DND-41 (cell line): ENCODE measurements around the gene ARMH3.

Source experiments
- ATAC-seq: fragments of 200-7000 bp; cut with Tn5 transposase; 3 replicates; pipeline ENCODE4 v1.9.1; 2021; ENCODE audit warnings: low read depth; ENCODE audit not compliant: insufficient read depth
- DNase-seq: peaks from one replicate; pipeline ENCODE4 v3.0.0-alpha.2; 2020
- H2AFZ ChIP-seq: 2 replicates; pipeline ENCODE4 v1.6.0; 2012; ENCODE audit warnings: low read depth, low read length
- H3K27ac ChIP-seq: 2 replicates; pipeline ENCODE4 v1.5.1; 2012; ENCODE audit warnings: low read length, inconsistent platforms
- H3K27me3 ChIP-seq: fragments of 200-600 bp; sonication (generic); 2 replicates; pipeline ENCODE4 v1.6.0; 2012; ENCODE audit warnings: low read length, mild to moderate bottlenecking, inconsistent platforms; ENCODE audit not compliant: insufficient read depth, poor library complexity
- H3K36me3 ChIP-seq: 2 replicates; pipeline ENCODE4 v1.5.1; 2012; ENCODE audit warnings: low read length, inconsistent platforms; ENCODE audit not compliant: insufficient read depth
- H3K4me1 ChIP-seq: 2 replicates; pipeline ENCODE4 v1.5.1; 2012; ENCODE audit warnings: mild to moderate bottlenecking, low read length; ENCODE audit not compliant: insufficient read depth
- H3K4me2 ChIP-seq: 2 replicates; pipeline ENCODE4 v1.6.0; 2012; ENCODE audit warnings: mild to moderate bottlenecking, moderate library complexity, low read length, inconsistent platforms; ENCODE audit not compliant: insufficient read depth
- H3K4me3 ChIP-seq, 2 experiments: fragments of 200-600 bp in 1 of 2; shearing (Covaris generic) in 1 of 2; 2 replicates each; pipeline ENCODE4 v1.5.1; 2012 to 2016; ENCODE audit warnings: inconsistent platforms in 2 of 2, low read length in 2 of 2, mild to moderate bottlenecking in 2 of 2, low read depth in 1 of 2, moderate library complexity in 1 of 2
- H3K79me2 ChIP-seq: 2 replicates; pipeline ENCODE4 v1.6.0; 2012; ENCODE audit warnings: low read length, inconsistent platforms; ENCODE audit not compliant: insufficient read depth
- H3K9ac ChIP-seq: 2 replicates; pipeline ENCODE4 v1.6.0; 2012; ENCODE audit warnings: low read depth, mild to moderate bottlenecking, inconsistent platforms, low read length, moderate library complexity
- H3K9me3 ChIP-seq: 2 replicates; pipeline ENCODE4 v1.5.1; 2012; ENCODE audit warnings: low read length, moderate library complexity, mild to moderate bottlenecking, inconsistent platforms; ENCODE audit not compliant: insufficient read depth, severe bottlenecking
- H4K20me1 ChIP-seq: 2 replicates; pipeline ENCODE4 v1.6.0; 2012; ENCODE audit warnings: low read length; ENCODE audit not compliant: insufficient read depth
- CTCF ChIP-seq: IDR thresholded peaks from 2 replicates; pipeline ENCODE4 v1.5.1; 2012; ENCODE audit warnings: borderline replicate concordance, low read length, moderate library complexity, mild to moderate bottlenecking; ENCODE audit not compliant: poor library complexity, severe bottlenecking; ENCODE audit errors: extremely low read depth
- EZH2 ChIP-seq: IDR thresholded peaks from 3 replicates; pipeline ENCODE4 v1.6.1; 2012; ENCODE audit warnings: borderline replicate concordance, low read depth, mild to moderate bottlenecking, moderate library complexity, low read length, inconsistent platforms; ENCODE audit not compliant: severe bottlenecking

The ARMH3 gene

GRCh38 chr10:102055647-102056419 is at the start of gene ARMH3:
ARMH3 (minus strand) TSS chr10:102056173; CDS start chr10:102040114, 16,059 bp downstream.
- Histone ChIP-seq H3K4me2 (peak within 1 kb of the TSS; percentile 92), H4K20me1 (peaks cover 11% of the 10 kb centered on the region; the same call in 1 of the 2 replicates), H3K36me3 (no peaks in the 10 kb centered on the region; the same call in 1 of the 2 replicates), H3K79me2 (peaks cover 51% of the 10 kb centered on the region), H3K27me3 (no peaks in the 10 kb centered on the region), H3K9ac (peak within 1 kb of the TSS; percentile 76), H2AFZ (peak within 1 kb of the TSS; percentile 99), H3K4me1 (peaks cover 39% of the 10 kb centered on the region), H3K27ac (peak within 1 kb of the TSS; percentile 91), H3K9me3 (no peaks in the 10 kb centered on the region), H3K4me3 (peak within 1 kb of the TSS; percentile 63 to 68)
- ATAC-seq: peak; percentile 98
- no peak for TF ChIP-seq EZH2
- no peak for TF ChIP-seq CTCF
- peak; percentile 96 for DNase-seq

- Histone ChIP-seq H3K27ac (no peak overlapping the region), H3K79me2 (no peaks in the 10 kb centered on the region), H3K36me3 (peaks cover 9% of the 10 kb centered on the region; the same call in 1 of the 2 replicates), H3K9me3 (no peaks in the 10 kb centered on the region), H4K20me1 (peaks cover 3% of the 10 kb centered on the region; the same call in 1 of the 2 replicates), H2AFZ (no peak overlapping the region), H3K9ac (no peak overlapping the region), H3K4me3 (no peak overlapping the region), H3K4me2 (no peak overlapping the region), H3K4me1 (no peaks in the 10 kb centered on the region), H3K27me3 (no peaks in the 10 kb centered on the region)
- ATAC-seq (no peak), DNase-seq (no peak)
- TF ChIP-seq EZH2 (no peak), CTCF (no peak)
Measured at GRCh38 chr10:102102421-102102820, 46.4 kb upstream of the ARMH3 start.

- no peak for TF ChIP-seq EZH2
- TF ChIP-seq CTCF: peak; percentile 11
- no peak overlapping the region for H2AFZ ChIP-seq
Measured at GRCh38 chr10:102101152-102101551, 45.2 kb upstream of the ARMH3 start.

More at GRCh38 chr10:102101152-102101551, 45.2 kb upstream of the ARMH3 start:
- no peak overlapping the region for H3K4me3 ChIP-seq
- no peak overlapping the region for H3K9ac ChIP-seq
- no peaks in the 10 kb centered on the region for H3K27me3 ChIP-seq
- no peaks in the 10 kb centered on the region for H3K36me3 ChIP-seq
- H3K27ac ChIP-seq: no peak overlapping the region
- no peaks in the 10 kb centered on the region for H3K79me2 ChIP-seq
- H3K4me1 ChIP-seq: no peaks in the 10 kb centered on the region
- ATAC-seq: no peak
- DNase-seq: no peak
- no peaks in the 10 kb centered on the region for H4K20me1 ChIP-seq
- no peaks in the 10 kb centered on the region for H3K9me3 ChIP-seq
- no peak overlapping the region for H3K4me2 ChIP-seq
